ENCODE data around the gene NMRAL1. TPM values are rescaled to one million over a fixed set of nuclear protein-coding genes. Genes with fewer than 3 reads are reported as not detected.

Gene NMRAL1
- total and polyA plus RNA-seq, 7 donors: 2.5 to 5.5 (median 4.1) TPM

DNA sequence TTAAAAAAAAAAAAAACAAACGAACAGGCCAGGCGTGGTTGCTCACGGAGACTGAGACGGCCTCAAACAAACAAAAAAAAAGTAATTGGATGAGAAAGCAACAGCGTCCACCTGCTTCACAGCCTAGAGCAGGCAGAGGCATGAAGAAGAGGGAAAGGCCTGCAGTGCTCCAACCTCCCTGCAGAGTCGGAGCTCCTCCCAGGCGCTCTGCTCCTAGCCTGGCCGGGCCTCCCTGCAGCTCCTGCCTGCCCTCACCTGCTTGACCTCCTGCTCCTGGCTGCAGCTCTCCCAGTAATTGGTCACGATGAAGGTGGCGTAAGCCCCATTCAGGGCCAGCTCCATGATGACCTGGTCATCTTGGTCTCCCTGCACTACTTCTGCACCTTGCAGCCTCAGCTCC lies 5.5 kb downstream of the NMRAL1 start:
- H3K27me3 ChIP-seq (ENCODE audit: insufficient read depth in 3 of 3, low read length in 2 of 3): peaks cover 0 to 5% (median 0%) of the 10 kb centered on the region in 3 donors
- H3K9me3 ChIP-seq: no peaks in the 10 kb centered on the region
- intact Hi-C loops (cut with DNase I): no loop called here
- peaks cover 0 to 11% of the 10 kb centered on the region in 2 donors for H3K36me3 ChIP-seq (ENCODE audit: insufficient read depth in 1 of 2, low read depth in 1 of 2)
- no peaks in the 10 kb centered on the region for H3K4me1 ChIP-seq
- ATAC-seq: no peak
- H3K4me3 ChIP-seq: no peak overlapping the region
- no peak overlapping the region for H3K27ac ChIP-seq
- no peak for DNase-seq
- 90 to 94% (median 91%) methylated on average over 10 of the region's 10 CpGs for WGBS, 3 donors
- TF ChIP-seq, protein P1, sequence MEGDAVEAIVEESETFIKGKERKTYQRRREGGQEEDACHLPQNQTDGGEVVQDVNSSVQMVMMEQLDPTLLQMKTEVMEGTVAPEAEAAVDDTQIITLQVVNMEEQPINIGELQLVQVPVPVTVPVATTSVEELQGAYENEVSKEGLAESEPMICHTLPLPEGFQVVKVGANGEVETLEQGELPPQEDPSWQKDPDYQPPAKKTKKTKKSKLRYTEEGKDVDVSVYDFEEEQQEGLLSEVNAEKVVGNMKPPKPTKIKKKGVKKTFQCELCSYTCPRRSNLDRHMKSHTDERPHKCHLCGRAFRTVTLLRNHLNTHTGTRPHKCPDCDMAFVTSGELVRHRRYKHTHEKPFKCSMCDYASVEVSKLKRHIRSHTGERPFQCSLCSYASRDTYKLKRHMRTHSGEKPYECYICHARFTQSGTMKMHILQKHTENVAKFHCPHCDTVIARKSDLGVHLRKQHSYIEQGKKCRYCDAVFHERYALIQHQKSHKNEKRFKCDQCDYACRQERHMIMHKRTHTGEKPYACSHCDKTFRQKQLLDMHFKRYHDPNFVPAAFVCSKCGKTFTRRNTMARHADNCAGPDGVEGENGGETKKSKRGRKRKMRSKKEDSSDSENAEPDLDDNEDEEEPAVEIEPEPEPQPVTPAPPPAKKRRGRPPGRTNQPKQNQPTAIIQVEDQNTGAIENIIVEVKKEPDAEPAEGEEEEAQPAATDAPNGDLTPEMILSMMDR (IDR thresholded peaks at IDR 0.05): no peak

DNA sequence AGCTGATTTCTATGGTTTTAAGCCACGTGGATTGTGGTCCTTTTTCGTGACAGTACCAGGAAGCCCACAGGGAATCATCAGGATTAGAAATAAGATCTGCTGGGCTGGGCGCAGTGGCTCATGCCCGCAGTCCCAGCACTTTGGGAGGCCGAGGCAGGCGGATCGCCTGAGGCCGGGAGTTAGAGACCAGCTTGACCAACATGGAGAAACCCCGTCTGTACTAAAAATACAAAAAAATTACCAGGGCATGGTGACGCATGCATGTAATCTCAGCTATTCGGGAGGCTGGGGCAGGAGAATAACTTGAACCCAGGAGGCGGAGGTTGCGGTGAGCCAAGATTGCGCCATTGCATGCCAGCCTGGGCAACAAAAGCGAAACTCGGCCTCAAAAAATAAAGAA lies 6.5 kb downstream of the NMRAL1 start:
- 93 to 95% (median 94%) methylated on average over 16 of the region's 16 CpGs for WGBS, 3 donors
- intact Hi-C loops (cut with DNase I): no loop called here
- TF ChIP-seq, protein P1 (IDR thresholded peaks at IDR 0.05): no peak
- no peaks in the 10 kb centered on the region for H3K27me3 ChIP-seq (ENCODE audit: insufficient read depth in 3 of 3, low read length in 2 of 3)
- no peak overlapping the region for H3K4me3 ChIP-seq
- H3K4me1 ChIP-seq: no peaks in the 10 kb centered on the region
- H3K27ac ChIP-seq: no peak overlapping the region
- no peak for DNase-seq
- H3K9me3 ChIP-seq: no peaks in the 10 kb centered on the region
- peaks cover 0 to 20% of the 10 kb centered on the region in 2 donors for H3K36me3 ChIP-seq (ENCODE audit: insufficient read depth in 1 of 2, low read depth in 1 of 2)
- no peak for ATAC-seq

DNA sequence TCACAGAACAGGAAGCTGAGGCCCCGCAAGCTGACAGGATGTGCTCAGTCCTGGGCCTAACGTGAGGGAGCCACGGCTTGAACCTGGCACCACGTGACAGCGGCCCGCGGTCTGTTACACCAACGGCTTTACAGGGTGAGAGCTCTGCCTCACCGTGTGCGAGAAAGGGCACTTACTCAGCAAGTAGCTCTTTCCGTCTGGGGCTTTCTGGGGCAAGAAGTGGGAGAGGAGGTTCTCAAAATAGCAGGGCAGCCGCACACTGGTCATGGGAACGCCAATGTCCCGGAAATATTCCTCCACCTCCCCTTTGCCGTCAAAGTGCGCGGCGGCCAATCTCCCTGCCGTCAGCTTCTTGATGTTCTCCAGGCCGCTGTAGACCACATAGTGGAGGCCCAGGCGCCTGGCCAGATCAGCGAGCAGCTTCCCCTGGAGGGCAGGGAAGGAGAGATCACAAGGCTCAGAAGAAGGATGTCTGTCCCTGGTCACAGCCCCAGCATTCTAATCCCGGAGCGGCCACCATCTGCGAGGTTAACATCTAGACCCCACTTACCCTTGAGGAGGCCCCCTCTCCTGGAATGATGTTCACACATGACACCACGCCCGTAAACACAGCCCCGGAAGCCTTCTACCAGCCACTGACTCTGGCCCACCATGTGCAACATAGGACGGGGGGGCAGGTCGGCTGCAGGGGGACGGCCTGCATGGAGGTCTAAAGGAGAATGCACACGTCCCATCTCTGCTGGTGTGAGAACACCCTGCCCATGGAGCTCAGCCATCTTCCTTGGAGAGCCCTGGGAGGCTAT lies 8.2 kb downstream of the NMRAL1 start:
- Histone ChIP-seq H3K4me3 (no peak overlapping the region), H3K36me3 (ENCODE audit: insufficient read depth in 1 of 2, low read depth in 1 of 2) (peaks cover 0 to 26% of the 10 kb centered on the region in 2 donors), H3K27ac (no peak overlapping the region), H3K4me1 (no peaks in the 10 kb centered on the region), H3K9me3 (no peaks in the 10 kb centered on the region), H3K27me3 (ENCODE audit: insufficient read depth in 3 of 3, low read length in 2 of 3) (no peaks in the 10 kb centered on the region)
- ATAC-seq: no peak
- WGBS, 3 donors: 91 to 93% (median 92%) methylated on average over 32 of the region's 32 CpGs
- TF ChIP-seq, protein P1 (IDR thresholded peaks at IDR 0.05): no peak
- intact Hi-C loops (cut with DNase I): no loop called here
- no peak for DNase-seq

DNA sequence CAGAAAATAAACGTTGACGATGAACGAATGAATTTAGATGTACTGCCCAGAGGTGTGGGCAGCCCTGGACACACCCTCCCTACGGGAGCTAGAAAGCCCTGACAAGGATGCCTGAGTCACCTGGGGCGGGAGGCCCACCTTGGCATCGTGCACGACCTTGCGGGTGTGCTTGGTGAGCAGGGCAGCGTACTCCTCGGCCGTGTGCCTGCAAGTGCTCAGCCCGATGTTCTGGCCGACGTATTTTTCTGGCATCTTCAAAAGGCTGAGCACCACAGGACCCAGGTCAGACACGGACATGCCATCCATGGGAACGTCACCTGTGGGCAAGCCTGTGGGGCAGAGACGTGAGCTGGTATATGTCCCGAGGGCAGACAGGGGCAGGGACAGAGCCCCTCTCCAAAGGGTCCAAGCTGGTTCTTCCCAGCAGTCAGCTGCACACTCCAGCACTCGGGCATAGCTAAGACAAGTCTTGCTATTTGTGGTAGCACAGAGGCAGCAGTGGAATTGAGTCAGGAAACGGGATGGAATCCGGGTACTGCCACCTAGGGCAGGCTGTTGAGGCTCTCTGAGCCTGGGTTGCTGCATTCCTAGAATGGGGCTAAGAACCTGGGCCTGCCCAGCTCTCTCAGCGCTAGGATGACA lies 10.8 kb downstream of the NMRAL1 start:
- ATAC-seq: no peak
- TF ChIP-seq, protein P1 (IDR thresholded peaks at IDR 0.05): no peak

More for the DNA sequence above, 10.8 kb downstream of the NMRAL1 start:
- no peak overlapping the region for H3K4me3 ChIP-seq
- whole genome bisulfite sequencing, 3 donors: 85 to 90% (median 85%) methylated on average over 22 of the region's 22 CpGs
- H3K27ac ChIP-seq: no peak overlapping the region
- intact Hi-C loops (cut with DNase I): loop anchor here in 1 of 2 donors (2.0 kb wide), 1 partner anchor 23 kb away; no protein-coding TSS in a partner anchor
- H3K4me1 ChIP-seq: no peaks in the 10 kb centered on the region
- H3K27me3 ChIP-seq (ENCODE audit: insufficient read depth in 3 of 3, low read length in 2 of 3): no peaks in the 10 kb centered on the region
- H3K36me3 ChIP-seq (ENCODE audit: insufficient read depth in 1 of 2, low read depth in 1 of 2): peaks cover 0 to 47% of the 10 kb centered on the region in 2 donors
- no peaks in the 10 kb centered on the region for H3K9me3 ChIP-seq
- DNase-seq: no peak

All from psoas muscle (tissue), 8 donors.